HepG2 (cell line): ENCODE data around the gene EGFLAM.

Source experiments
- KDM6A ChIP-seq: IDR thresholded peaks from 2 replicates; pipeline ENCODE4 v1.6.1; 2016; ENCODE audit warnings: low read depth
- SETDB1 ChIP-seq: sonication (generic); formaldehyde crosslinking; IDR thresholded peaks from 2 replicates; pipeline ENCODE4 v1.5.1; 2020; ENCODE audit warnings: missing genetic modification reagents, mild to moderate bottlenecking, borderline replicate concordance
- SP140L ChIP-seq: sonication (generic); formaldehyde crosslinking; IDR thresholded peaks from 2 replicates; pipeline ENCODE4 v1.4.0; 2020; ENCODE audit warnings: missing genetic modification reagents, borderline replicate concordance
- TAF1 ChIP-seq: sonication (generic); formaldehyde crosslinking; IDR thresholded peaks from 2 replicates; pipeline ENCODE4 v1.4.0; 2020; ENCODE audit warnings: missing genetic modification reagents
- ZNF354B ChIP-seq: sonication (generic); formaldehyde crosslinking; IDR thresholded peaks from 2 replicates; pipeline ENCODE4 v1.8.0; 2022; ENCODE audit warnings: mild to moderate bottlenecking, missing genetic modification reagents
- ZNF451 ChIP-seq: sonication (generic); formaldehyde crosslinking; IDR thresholded peaks from 2 replicates; pipeline ENCODE4 v1.5.0; 2020; ENCODE audit warnings: mild to moderate bottlenecking, missing genetic modification reagents
- TF ChIP-seq, protein P1 (sequence below): sonication (generic); formaldehyde crosslinking; IDR thresholded peaks from 2 replicates; pipeline ENCODE4 v1.4.0; 2020; ENCODE audit warnings: missing genetic modification reagents
- TF ChIP-seq, protein P2 (sequence below): sonication (generic); formaldehyde crosslinking; IDR thresholded peaks from 2 replicates; pipeline ENCODE4 v1.4.0; 2020; ENCODE audit warnings: mild to moderate bottlenecking, low read depth, missing genetic modification reagents
- TF ChIP-seq, protein P3 (sequence below): sonication (generic); formaldehyde crosslinking; IDR thresholded peaks from 2 replicates; pipeline ENCODE4 v1.5.0; 2020; ENCODE audit warnings: mild to moderate bottlenecking, missing genetic modification reagents, moderate library complexity
- TF ChIP-seq, protein P4 (sequence below): IDR thresholded peaks from 2 replicates; pipeline ENCODE4 v1.6.1; 2016; ENCODE audit warnings: mild to moderate bottlenecking

DNA sequence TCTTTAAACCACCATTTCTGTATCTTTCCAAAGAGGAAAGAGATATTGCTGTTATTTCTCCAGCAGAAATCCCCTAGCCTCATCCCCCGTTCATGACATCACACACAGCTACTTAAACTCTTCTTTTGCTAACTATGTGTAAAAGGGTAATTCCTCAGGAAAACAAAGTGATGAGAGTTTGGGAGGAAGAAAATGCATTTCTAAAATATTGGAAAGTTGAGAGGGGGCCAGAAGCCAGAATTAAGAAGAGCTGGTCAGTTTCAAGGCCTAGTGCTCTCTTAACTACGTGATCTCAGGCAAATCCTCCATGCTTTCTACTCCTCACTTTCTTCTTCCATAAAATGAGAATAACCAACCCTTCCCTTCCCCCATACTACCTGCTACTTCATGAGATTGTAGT is 188.7 kb downstream of the EGFLAM start:
- TF ChIP-seq, protein P1, sequence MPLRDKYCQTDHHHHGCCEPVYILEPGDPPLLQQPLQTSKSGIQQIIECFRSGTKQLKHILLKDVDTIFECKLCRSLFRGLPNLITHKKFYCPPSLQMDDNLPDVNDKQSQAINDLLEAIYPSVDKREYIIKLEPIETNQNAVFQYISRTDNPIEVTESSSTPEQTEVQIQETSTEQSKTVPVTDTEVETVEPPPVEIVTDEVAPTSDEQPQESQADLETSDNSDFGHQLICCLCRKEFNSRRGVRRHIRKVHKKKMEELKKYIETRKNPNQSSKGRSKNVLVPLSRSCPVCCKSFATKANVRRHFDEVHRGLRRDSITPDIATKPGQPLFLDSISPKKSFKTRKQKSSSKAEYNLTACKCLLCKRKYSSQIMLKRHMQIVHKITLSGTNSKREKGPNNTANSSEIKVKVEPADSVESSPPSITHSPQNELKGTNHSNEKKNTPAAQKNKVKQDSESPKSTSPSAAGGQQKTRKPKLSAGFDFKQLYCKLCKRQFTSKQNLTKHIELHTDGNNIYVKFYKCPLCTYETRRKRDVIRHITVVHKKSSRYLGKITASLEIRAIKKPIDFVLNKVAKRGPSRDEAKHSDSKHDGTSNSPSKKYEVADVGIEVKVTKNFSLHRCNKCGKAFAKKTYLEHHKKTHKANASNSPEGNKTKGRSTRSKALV (CRISPR knock-in tag), result no peak
- TF ChIP-seq, protein P2, sequence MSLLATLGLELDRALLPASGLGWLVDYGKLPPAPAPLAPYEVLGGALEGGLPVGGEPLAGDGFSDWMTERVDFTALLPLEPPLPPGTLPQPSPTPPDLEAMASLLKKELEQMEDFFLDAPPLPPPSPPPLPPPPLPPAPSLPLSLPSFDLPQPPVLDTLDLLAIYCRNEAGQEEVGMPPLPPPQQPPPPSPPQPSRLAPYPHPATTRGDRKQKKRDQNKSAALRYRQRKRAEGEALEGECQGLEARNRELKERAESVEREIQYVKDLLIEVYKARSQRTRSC (CRISPR knock-in tag), result no peak
- TF ChIP-seq TAF1 (CRISPR knock-in tag) (no peak), ZNF451 (CRISPR knock-in tag) (no peak), KDM6A (CRISPR knock-in tag) (no peak), SETDB1 (CRISPR knock-in tag) (no peak), SP140L (CRISPR knock-in tag) (no peak), ZNF354B (CRISPR knock-in tag) (no peak)
- TF ChIP-seq, protein P3, sequence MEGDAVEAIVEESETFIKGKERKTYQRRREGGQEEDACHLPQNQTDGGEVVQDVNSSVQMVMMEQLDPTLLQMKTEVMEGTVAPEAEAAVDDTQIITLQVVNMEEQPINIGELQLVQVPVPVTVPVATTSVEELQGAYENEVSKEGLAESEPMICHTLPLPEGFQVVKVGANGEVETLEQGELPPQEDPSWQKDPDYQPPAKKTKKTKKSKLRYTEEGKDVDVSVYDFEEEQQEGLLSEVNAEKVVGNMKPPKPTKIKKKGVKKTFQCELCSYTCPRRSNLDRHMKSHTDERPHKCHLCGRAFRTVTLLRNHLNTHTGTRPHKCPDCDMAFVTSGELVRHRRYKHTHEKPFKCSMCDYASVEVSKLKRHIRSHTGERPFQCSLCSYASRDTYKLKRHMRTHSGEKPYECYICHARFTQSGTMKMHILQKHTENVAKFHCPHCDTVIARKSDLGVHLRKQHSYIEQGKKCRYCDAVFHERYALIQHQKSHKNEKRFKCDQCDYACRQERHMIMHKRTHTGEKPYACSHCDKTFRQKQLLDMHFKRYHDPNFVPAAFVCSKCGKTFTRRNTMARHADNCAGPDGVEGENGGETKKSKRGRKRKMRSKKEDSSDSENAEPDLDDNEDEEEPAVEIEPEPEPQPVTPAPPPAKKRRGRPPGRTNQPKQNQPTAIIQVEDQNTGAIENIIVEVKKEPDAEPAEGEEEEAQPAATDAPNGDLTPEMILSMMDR (CRISPR knock-in tag), result no peak
- TF ChIP-seq, protein P4, sequence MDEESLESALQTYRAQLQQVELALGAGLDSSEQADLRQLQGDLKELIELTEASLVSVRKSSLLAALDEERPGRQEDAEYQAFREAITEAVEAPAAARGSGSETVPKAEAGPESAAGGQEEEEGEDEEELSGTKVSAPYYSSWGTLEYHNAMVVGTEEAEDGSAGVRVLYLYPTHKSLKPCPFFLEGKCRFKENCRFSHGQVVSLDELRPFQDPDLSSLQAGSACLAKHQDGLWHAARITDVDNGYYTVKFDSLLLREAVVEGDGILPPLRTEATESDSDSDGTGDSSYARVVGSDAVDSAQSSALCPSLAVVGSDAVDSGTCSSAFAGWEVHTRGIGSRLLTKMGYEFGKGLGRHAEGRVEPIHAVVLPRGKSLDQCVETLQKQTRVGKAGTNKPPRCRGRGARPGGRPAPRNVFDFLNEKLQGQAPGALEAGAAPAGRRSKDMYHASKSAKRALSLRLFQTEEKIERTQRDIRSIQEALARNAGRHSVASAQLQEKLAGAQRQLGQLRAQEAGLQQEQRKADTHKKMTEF (CRISPR knock-in tag), result no peak
